DND-41 (cell line): ENCODE measurements around the gene FAF1.
A peak's percentile ranks its signal among the peaks of the same experiment; 100 is the strongest.

Experiments
- CTCF ChIP-seq: IDR thresholded peaks from 2 replicates; pipeline ENCODE4 v1.5.1; 2012; ENCODE audit warnings: borderline replicate concordance, low read length, moderate library complexity, mild to moderate bottlenecking; ENCODE audit not compliant: poor library complexity, severe bottlenecking; ENCODE audit errors: extremely low read depth
- EZH2 ChIP-seq: IDR thresholded peaks from 3 replicates; pipeline ENCODE4 v1.6.1; 2012; ENCODE audit warnings: borderline replicate concordance, low read depth, mild to moderate bottlenecking, moderate library complexity, low read length, inconsistent platforms; ENCODE audit not compliant: severe bottlenecking

- TF ChIP-seq CTCF: peak; percentile 50
- no peak for TF ChIP-seq EZH2
Observed at GRCh38 chr1:50968158-50968820, 8.2 kb upstream of the FAF1 start.
